GM12878 (cell line): ENCODE data around the gene MYB. TPM values are rescaled to one million over a fixed set of nuclear protein-coding genes. Genes with fewer than 3 reads are reported as not detected.

Experiments used
- ATAC-seq: fragments of 200-7000 bp; cut with Tn5 transposase; 3 replicates; pipeline ENCODE4 v1.9.1; 2020; ENCODE audit warnings: mild to moderate bottlenecking, moderate library complexity
- BruUV-seq: library from RNA; stranded (reverse); fragments of 400-500 nt; replicated peaks from 2 replicates; lab custom pipeline; 2021; lab: Mats Ljungman, UMichigan
- CTCF ChIA-PET: fragments of 300-600 bp; sonication (Branson Sonifier 250); formaldehyde crosslinking; extraction: SDS; loops from one replicate; lab custom pipeline; 2021; ENCODE audit warnings: inconsistent platforms; lab: Yijun Ruan, JAX
- POLR2A ChIA-PET: fragments of 350-600 bp; formaldehyde crosslinking; extraction: SDS; loops from one replicate; lab custom pipeline; 2021; ENCODE audit warnings: inconsistent platforms; lab: Charles Lee
- RAD21 ChIA-PET: fragments of 300-600 bp; sonication (Branson Sonifier 250); formaldehyde crosslinking; loops from one replicate; lab custom pipeline; 2023; ENCODE audit warnings: antibody characterized with exemption; ENCODE audit not compliant: unreplicated experiment; lab: Charles Lee
- SMC1A ChIA-PET: fragments of 300-600 bp; sonication (Branson Sonifier 250); formaldehyde crosslinking; loops from one replicate; lab custom pipeline; 2023; ENCODE audit not compliant: unreplicated experiment, uncharacterized antibody; lab: Charles Lee
- DNase-seq: peaks from one replicate; pipeline ENCODE4 v3.0.0-alpha.2; 2011; ENCODE audit warnings: low read depth, low spot score
- FAIRE-seq: peaks from 3 replicates; lab custom pipeline; 2011; peaks lifted over from hg19 to GRCh38; lab: Jason Lieb, UNC
- H2AFZ ChIP-seq: 2 replicates; pipeline ENCODE4 v1.6.0; 2011; ENCODE audit warnings: low read depth, low read length, control low read depth; ENCODE audit not compliant: control insufficient read depth
- H3K27ac ChIP-seq: 2 replicates; pipeline ENCODE4 v1.5.1; 2011; ENCODE audit warnings: control low read depth; ENCODE audit not compliant: control insufficient read depth, insufficient read depth
- H3K27me3 ChIP-seq, 2 experiments: replicated peaks in 1 of 2; 2 replicates each; pipeline versions ENCODE4 v1.6.0 to v1.6.1; 2011; ENCODE audit warnings: low read length in 1 of 2; ENCODE audit not compliant: control insufficient read depth in 2 of 2, insufficient read depth in 2 of 2
- H3K36me3 ChIP-seq, 2 experiments: 2 replicates each; pipeline ENCODE4 v1.5.1; 2011; ENCODE audit warnings: low read length in 1 of 2; ENCODE audit not compliant: control insufficient read depth in 2 of 2, insufficient read depth in 2 of 2
- H3K4me1 ChIP-seq: 2 replicates; pipeline ENCODE4 v1.6.1; 2011; ENCODE audit warnings: mild to moderate bottlenecking, low read length, moderate library complexity, mixed read lengths; ENCODE audit not compliant: control insufficient read depth, insufficient read depth
- H3K4me2 ChIP-seq: 2 replicates; pipeline ENCODE4 v1.6.0; 2011; ENCODE audit warnings: control low read depth; ENCODE audit not compliant: control insufficient read depth, insufficient read depth
- H3K4me3 ChIP-seq: fragments of 200-600 bp; sonication (generic); 2 replicates; pipeline ENCODE4 v1.5.1; 2016
- H3K79me2 ChIP-seq: 2 replicates; pipeline ENCODE4 v1.6.0; 2011; ENCODE audit warnings: low read length; ENCODE audit not compliant: control insufficient read depth, insufficient read depth
- H3K9ac ChIP-seq: 2 replicates; pipeline ENCODE4 v1.8.0; 2011; ENCODE audit warnings: low read length, control low read depth, mixed read lengths; ENCODE audit not compliant: control insufficient read depth, insufficient read depth
- H3K9me3 ChIP-seq: replicated peaks from 3 replicates; pipeline ENCODE4 v1.5.1; 2011; ENCODE audit warnings: mild to moderate bottlenecking, low read length; ENCODE audit not compliant: control insufficient read depth, insufficient read depth
- H4K20me1 ChIP-seq: 2 replicates; pipeline ENCODE4 v1.6.0; 2011; ENCODE audit not compliant: control insufficient read depth, insufficient read depth
- ATF7 ChIP-seq: fragments of 450-650 bp; IDR thresholded peaks from 2 replicates; pipeline ENCODE4 v1.6.1; 2016; ENCODE audit warnings: low read depth, mild to moderate bottlenecking
- CHD1 ChIP-seq: IDR thresholded peaks from 2 replicates; pipeline ENCODE4 v1.6.1; 2012; ENCODE audit warnings: low read depth, low read length, improper control_type of control experiment
- CREB1 ChIP-seq: IDR thresholded peaks from 2 replicates; pipeline ENCODE4 v1.6.1; 2012; ENCODE audit warnings: low read depth, mild to moderate bottlenecking, inconsistent platforms
- CREM ChIP-seq: IDR thresholded peaks from 2 replicates; pipeline ENCODE4 v1.6.1; 2014; ENCODE audit warnings: antibody characterized with exemption, low read depth
- KDM1A ChIP-seq: fragments of 200-600 bp; sonication (generic); IDR thresholded peaks from 2 replicates; pipeline ENCODE4 v1.6.1; 2016; ENCODE audit warnings: borderline replicate concordance
- MYB ChIP-seq: fragments of 150-350 bp; IDR thresholded peaks from 2 replicates; pipeline ENCODE4 v1.6.1; 2014; ENCODE audit warnings: mild to moderate bottlenecking, low read depth, low read length, borderline replicate concordance
- NR2C2 ChIP-seq: IDR thresholded peaks from 2 replicates; pipeline ENCODE4 v1.6.1; 2011; ENCODE audit warnings: borderline replicate concordance, low read depth; ENCODE audit not compliant: control insufficient read depth, insufficient read length
- WGBS: methylation state at CpG from one replicate; pipeline ENCODE4 v1.1.6; 2016; ENCODE audit warnings: low lambda C conversion rate; ENCODE audit not compliant: insufficient replicate concordance, insufficient coverage; ENCODE audit errors: missing lambda C conversion rate; 5-methylcytosine and 5-hydroxymethylcytosine counted together
- in situ Hi-C: fragments of 300-500 bp; cut with MboI; formaldehyde crosslinking; loops from 9 replicates; pipeline ENCODE4 v1.14.3; 2018; ENCODE audit warnings: mixed read lengths
- intact Hi-C: fragments of 100-400 bp; cut with micrococcal nuclease; formaldehyde crosslinking; loops from one replicate; pipeline ENCODE4 v1.14.2; 2022; ENCODE audit not compliant: unreplicated experiment
- polyA plus RNA-seq, 11 experiments: library from polyadenylated mRNA; depleted of rRNA in 4 of 11; unstranded in 6 of 11; stranded (reverse) in 5 of 11; fragments of >200 nt; fragmentation: Nextera tagmentation in 4 of 11; fragmentation: Illumina TruSeq in 1 of 11; extraction: Ambion mirVana in 4 of 11; extraction: Trizol in 1 of 11; gene quantifications; 1 replicate in 1 of 11; 2 replicates in 10 of 11; pipeline versions ENCODE4 v1.2.1 to v1.2.3, GENCODE V29; 2011 to 2016; ENCODE audit warnings: inconsistent platforms in 2 of 11, missing spikeins in 2 of 11, low read depth in 1 of 11
- total RNA-seq, 4 experiments: library from RNA; depleted of rRNA in 3 of 4; stranded (reverse); fragments of >200 nt in 3 of 4; fragmentation: Illumina TruSeq in 1 of 4; extraction: Trizol in 1 of 4; gene quantifications; 2 replicates each; pipeline versions ENCODE4 v1.2.1 to v1.2.3, GENCODE V29; 2013 to 2021
- TF ChIP-seq, protein P1 (sequence below): fragments of 450-650 bp; IDR thresholded peaks from 2 replicates; pipeline ENCODE4 v1.6.1; 2016; ENCODE audit warnings: mild to moderate bottlenecking
- TF ChIP-seq, protein P2 (sequence below): IDR thresholded peaks from 2 replicates; pipeline ENCODE4 v1.6.1; 2011; ENCODE audit warnings: borderline replicate concordance, low read depth, mild to moderate bottlenecking, moderate library complexity, mixed read lengths, low read length; ENCODE audit not compliant: insufficient read depth; ENCODE audit errors: extremely low read length

MYB gene
- total and polyA plus RNA-seq, 10 of the 15 experiments (the other 5 are each of a cell fraction or from before 2014, with no cell fraction given) = 7.0 to 29.8 (median 21.5) TPM

DNA sequence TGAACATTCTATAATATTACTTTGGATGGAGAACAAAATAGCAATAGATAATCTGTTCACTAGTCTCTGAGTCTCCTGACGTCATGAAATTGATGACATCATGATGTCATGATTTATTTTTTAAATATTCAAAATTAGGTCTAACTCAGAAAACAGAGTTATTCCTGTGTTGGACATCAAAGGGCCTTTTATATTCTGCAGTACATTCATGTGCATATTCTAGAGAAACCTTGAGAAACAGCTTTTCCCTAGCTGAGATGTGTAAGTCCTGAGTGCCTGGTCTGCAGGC, 53.3 kb downstream of the MYB start:
- TF ChIP-seq, protein P1, sequence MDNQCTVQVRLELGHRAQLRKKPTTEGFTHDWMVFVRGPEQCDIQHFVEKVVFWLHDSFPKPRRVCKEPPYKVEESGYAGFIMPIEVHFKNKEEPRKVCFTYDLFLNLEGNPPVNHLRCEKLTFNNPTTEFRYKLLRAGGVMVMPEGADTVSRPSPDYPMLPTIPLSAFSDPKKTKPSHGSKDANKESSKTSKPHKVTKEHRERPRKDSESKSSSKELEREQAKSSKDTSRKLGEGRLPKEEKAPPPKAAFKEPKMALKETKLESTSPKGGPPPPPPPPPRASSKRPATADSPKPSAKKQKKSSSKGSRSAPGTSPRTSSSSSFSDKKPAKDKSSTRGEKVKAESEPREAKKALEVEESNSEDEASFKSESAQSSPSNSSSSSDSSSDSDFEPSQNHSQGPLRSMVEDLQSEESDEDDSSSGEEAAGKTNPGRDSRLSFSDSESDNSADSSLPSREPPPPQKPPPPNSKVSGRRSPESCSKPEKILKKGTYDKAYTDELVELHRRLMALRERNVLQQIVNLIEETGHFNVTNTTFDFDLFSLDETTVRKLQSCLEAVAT = no peak
- TF ChIP-seq CREB1 (0 out of 2 replicates have a peak, but pooled peaks have one; percentile 47), NR2C2 (no peak), MYB (no peak), CREM (0 out of 2 replicates have a peak, but pooled peaks have one; percentile 6), ATF7 (peak; percentile 91), KDM1A (no peak), CHD1 (no peak)
- TF ChIP-seq, protein P2, sequence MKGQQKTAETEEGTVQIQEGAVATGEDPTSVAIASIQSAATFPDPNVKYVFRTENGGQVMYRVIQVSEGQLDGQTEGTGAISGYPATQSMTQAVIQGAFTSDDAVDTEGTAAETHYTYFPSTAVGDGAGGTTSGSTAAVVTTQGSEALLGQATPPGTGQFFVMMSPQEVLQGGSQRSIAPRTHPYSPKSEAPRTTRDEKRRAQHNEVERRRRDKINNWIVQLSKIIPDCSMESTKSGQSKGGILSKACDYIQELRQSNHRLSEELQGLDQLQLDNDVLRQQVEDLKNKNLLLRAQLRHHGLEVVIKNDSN = no peak
- Histone ChIP-seq H3K27ac (no peak overlapping the region), H2AFZ (no peak overlapping the region), H3K4me1 (peaks cover 19% of the 10 kb centered on the region), H3K9me3 (no peaks in the 10 kb centered on the region), H3K36me3 (no peaks in the 10 kb centered on the region), H3K4me2 (peak overlapping the region; percentile 68; the same call in 1 of the 2 replicates), H4K20me1 (no peaks in the 10 kb centered on the region), H3K9ac (no peak overlapping the region), H3K27me3 (peaks cover 0 to 2% of the 10 kb centered on the region in 2 experiments; a peak in 1 of 4 replicates), H3K79me2 (no peaks in the 10 kb centered on the region), H3K4me3 (no peak overlapping the region)
- ChIA-PET SMC1A (interaction anchor here (1.0 to 2.3 kb wide), 4 partner anchors 9 to 89 kb away, joined by 4 to 6 read pairs (median 4); no protein-coding TSS in a partner anchor), RAD21 (no interaction called here), POLR2A (no interaction called here), CTCF (interaction anchor here (1.0 to 1.9 kb wide), 4 partner anchors 8 to 294 kb away, joined by 3 to 5 read pairs (median 3); no protein-coding TSS in a partner anchor)
- peak; percentile 38 for FAIRE-seq
- BruUV-seq = no TSS peak
- in situ Hi-C loops = loop anchor here (25.0 kb wide), 1 partner anchor 178 kb away; no protein-coding TSS in a partner anchor
- no peak for DNase-seq
- WGBS = 37% methylated on average over 1 of the region's 1 CpG
- ATAC-seq = no peak
- intact Hi-C loops = no loop called here
